ENCODE data around the gene CPE.

GRCh38 chr4:165375465-165375864 is 3.3 kb upstream of the CPE start:
- TF ChIP-seq CTCF (IDR thresholded peaks at IDR 0.05) (no peak), TCF7L2 (IDR thresholded peaks at IDR 0.05; ENCODE audit: low read depth, low read length) (no peak), POLR2AphosphoS5 (IDR thresholded peaks at IDR 0.05; ENCODE audit: low read depth, low read length) (no peak)

Measured in Panc1 (cell line).